GM21390 (cell line): Measurements from ENCODE around the gene EFNA5.

Source experiments
- ATAC-seq: cut with Tn5 transposase; IDR thresholded peaks from one replicate; pipeline ENCODE4 v1.9.1; 2021; ENCODE audit not compliant: unreplicated experiment

The EFNA5 gene

DNA sequence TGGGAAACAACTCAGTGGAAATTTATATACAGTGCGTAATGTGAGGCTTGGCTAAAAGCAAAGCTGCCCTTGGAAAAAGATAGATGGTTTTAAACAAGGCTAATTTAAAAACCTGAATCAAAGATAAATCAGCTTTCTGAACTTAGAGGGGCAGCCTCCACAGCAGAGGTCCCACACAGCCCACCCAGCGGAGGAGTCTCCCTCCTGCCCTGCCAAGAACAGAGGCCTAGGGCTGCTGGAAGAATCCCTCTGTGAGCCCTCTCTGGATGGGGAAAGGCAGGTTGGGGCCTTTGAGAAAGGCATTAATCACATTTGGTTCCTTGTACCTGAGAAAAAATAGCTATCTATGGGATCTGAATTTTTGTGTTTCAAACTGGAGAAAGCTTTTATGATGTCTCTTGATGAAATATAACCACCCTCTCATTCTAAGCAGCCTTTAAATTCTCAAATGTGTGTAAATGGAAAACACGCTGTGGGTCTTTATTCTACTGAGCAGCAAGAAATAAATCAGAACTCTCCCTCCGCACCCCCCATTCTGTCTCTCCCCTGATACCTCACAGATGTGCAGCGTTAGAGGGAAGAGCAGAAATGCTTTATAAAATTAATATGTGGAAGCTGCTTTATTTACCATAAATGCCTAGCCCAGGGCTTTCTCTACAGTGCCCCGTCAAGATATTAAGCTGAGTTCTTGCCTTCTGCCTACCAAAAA is 329.2 kb downstream of the EFNA5 start:
- no peak for ATAC-seq

DNA sequence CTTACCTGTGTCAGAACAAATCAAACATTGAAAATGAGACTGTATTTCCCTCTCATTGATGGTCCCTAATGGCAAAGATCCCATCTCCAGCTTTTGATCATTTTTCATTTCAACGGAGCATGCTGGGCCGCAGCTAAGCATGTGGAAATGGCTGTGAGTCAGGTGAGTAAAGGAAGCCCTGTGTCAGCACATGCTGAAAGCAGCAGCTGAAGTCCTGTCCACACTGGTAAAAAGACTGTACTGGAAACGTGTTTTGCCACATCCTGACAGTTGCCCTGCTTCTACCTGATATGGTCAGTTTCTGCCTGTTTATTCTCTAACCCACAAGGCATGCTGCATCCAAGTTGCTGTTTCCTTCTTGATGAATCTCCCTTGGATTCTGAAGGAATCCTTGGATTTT is 330.1 kb downstream of the EFNA5 start:
- ATAC-seq, result no peak

DNA sequence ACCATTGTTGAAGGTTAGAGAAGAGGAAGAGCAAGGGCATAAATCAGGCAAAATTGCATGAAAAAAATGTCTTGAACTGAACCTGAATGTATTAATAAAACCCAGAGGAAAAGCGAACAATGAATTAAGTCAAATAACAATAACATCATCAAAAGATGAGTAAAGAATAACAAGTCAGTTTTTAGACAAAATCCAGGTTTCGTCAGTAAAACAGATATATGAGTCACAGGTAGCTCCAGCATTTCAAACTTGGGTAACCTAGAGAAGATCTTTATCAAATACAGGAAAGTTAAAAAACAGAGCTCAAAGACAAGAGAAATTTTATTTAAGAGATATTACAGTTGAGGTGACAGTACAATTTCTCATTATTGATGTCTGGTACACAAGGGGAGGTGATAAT is 332.4 kb downstream of the EFNA5 start:
- no peak for ATAC-seq

DNA sequence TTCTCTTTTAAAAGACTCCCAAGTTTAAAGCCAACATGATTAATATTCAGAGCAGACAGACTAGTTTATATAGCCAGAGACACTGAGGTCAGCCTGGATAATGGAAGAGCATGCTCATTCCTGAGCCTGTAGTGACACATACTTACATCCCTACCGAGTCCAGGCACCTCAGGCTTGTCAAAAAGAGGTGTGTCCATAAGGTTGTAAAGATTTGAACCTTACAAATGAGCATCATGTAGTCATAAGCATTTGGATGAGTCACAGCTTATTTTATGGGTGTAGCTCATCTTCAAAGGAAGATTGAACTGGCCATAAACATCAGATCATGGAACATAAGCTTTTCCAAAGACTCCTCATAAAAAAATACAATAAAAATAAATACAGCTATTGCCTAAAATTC is 333.5 kb downstream of the EFNA5 start:
- ATAC-seq, result no peak

DNA sequence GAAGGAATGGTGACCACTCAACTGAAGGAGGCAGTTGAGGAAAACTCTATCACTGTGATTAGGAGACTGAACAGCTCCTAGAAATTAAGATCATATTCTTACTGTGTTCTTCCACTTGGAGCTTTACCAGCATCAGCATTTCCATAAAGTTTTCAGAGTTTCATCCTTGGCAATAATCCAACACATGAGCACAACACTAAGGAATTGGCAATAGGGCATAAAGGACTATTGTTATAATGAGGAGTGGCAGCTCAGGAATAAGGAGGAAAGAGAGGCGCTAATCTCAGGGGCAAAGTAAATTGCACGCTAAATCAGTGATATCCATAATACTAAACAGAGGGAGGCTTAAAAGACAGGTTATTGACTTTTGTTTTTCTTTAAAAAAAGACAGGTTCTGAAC is 338.9 kb downstream of the EFNA5 start:
- ATAC-seq, result no peak

DNA sequence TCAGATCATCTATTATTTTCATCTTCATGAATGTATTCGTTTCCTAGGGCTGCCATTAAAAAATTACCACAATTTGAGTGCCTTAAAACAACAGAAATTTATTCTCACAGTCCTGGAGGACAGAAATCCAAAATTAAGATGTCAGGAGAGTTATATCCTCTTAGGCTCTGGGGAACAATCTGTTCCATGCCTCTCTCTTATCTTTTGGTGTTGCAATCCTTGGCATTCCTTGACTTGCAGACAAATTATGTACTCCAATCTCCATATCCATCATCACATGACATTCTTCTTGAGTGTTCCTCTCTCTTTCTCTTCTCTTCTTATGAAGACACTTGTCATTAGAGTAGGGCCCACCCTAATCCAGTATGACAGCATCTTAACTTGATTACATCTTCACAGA is 339.4 kb downstream of the EFNA5 start:
- ATAC-seq, result no peak

DNA sequence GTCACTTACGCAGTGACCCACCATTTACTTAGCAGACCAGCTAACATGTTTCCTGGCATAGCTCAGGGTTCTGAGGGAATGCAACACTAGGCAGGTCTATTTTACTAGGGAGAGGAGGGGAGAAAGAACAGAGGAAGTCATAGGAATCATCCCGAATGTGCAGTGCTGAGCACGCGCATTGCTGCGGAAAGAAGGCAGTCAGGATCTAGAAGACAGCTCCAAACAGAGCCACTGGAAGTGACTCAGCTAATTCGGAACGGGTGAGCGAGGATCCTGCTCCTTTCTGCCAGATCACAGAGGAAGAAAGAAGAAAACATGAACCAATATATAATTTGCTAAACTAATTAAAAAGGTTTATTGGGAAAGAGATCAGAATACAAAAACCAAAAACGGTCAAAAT is 339.8 kb downstream of the EFNA5 start:
- no peak for ATAC-seq

DNA sequence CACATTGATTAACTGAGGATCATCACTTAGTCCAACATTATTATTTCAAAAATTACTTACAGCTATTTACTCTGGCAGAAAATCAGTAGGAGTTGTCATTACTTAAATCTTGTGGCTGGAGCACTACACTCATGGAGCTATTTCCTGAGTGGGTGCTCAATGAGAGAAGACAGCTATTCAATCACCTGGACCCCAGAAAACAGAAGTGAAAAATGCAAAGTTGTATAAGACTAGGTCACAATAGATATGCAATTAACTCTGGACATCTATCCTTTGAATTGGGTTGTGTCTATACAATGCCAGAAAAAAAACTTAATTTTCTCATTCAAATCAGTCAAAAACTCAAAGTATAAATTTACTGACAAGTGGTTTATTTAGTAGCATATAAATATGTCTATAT is 340.9 kb downstream of the EFNA5 start:
- ATAC-seq, result no peak
